PC-3 (cell line): Measurements from ENCODE around the gene BIRC5.

Experiments used
- EZH2 ChIP-seq: fragments of 300-600 bp; sonication (generic); IDR thresholded peaks from one replicate; pipeline ENCODE4 v1.6.1; 2017; ENCODE audit warnings: antibody characterized with exemption, mild to moderate bottlenecking, low read length; ENCODE audit not compliant: unreplicated experiment
- TF ChIP-seq, protein P1 (sequence below): fragments of 300-600 bp; sonication (generic); conservative IDR thresholded peaks from 2 replicates; pipeline ENCODE4 v1.5.1; 2017; ENCODE audit warnings: antibody characterized with exemption, low read depth, mild to moderate bottlenecking, low read length

DNA sequence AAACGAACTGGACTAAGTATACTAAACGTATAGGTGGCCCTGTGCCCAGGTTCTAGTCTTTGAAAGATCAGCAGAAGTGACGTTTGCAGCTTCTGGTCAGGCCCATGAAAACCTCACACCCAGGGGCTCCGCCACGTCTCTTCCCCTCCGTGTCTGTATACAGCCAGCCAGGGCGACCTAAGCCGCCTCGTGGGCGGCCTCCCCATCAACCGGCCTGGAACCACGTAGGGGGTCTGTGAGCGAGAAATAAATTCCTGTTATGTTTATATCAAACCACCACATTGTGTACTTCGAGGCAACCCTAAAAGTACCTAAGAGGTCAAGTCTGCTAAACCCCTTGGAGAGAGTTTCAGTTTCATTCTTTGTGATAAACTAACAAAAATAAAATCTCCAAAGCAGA, 34.0 kb upstream of the BIRC5 start:
- TF ChIP-seq, protein P1, sequence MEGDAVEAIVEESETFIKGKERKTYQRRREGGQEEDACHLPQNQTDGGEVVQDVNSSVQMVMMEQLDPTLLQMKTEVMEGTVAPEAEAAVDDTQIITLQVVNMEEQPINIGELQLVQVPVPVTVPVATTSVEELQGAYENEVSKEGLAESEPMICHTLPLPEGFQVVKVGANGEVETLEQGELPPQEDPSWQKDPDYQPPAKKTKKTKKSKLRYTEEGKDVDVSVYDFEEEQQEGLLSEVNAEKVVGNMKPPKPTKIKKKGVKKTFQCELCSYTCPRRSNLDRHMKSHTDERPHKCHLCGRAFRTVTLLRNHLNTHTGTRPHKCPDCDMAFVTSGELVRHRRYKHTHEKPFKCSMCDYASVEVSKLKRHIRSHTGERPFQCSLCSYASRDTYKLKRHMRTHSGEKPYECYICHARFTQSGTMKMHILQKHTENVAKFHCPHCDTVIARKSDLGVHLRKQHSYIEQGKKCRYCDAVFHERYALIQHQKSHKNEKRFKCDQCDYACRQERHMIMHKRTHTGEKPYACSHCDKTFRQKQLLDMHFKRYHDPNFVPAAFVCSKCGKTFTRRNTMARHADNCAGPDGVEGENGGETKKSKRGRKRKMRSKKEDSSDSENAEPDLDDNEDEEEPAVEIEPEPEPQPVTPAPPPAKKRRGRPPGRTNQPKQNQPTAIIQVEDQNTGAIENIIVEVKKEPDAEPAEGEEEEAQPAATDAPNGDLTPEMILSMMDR, result no peak
- no peak for TF ChIP-seq EZH2
